ENCODE results near the gene SAP30L.
A peak's percentile ranks its signal among the peaks of the same experiment; 100 is the strongest.

SAP30L gene

DNA sequence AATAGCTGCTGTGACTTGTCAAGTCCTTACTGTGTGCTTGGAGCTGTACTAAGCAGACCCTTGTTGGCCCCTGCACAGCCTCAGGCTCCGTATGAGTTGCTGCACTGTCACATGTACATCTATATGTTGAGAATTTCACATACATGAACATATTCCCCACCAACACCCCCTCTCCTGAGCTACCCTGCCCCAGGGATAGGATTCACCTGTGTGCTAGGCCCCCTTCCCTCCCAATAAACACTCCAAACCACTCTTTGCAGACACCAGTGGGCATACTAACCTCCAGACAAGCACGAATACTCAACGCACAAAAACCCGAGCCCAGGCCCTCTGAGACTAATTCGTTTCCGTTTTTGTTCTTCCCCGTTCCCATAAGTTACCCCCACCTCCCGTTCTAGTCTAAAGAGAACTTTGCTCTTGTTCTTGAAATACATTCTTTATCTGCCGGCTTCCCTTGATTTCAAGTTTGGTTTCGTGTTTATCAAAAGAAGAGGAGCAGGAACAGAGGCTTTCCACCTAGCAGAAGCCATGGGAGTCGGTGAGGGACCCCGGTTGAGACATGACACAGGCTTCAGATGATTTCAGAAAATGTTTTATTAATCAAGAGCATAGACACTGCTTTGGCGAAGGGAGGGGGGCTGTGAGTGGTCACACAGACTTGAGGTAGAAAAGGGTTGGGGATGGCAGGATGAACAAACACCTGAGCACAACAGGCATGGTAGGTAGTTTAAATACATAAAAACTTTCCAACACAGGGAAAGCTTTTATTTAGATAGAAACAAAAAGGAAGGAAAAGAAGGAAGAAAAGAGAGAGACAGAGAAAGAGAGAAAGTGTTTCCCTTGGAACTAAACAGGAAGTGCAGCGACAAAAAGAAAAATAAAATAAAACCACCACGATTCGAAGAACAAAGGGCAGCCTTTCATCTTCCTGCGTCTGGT is 28.9 kb downstream of the SAP30L start:
- no peak for TF ChIP-seq CREB1 (IDR thresholded peaks at IDR 0.05; ENCODE audit: low read depth)
- TF ChIP-seq, protein P1, sequence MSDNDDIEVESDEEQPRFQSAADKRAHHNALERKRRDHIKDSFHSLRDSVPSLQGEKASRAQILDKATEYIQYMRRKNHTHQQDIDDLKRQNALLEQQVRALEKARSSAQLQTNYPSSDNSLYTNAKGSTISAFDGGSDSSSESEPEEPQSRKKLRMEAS (IDR thresholded peaks at IDR 0.05), result no peak
- TF ChIP-seq ZBTB7A (IDR thresholded peaks at IDR 0.05; ENCODE audit: low read depth), result no peak
- TF ChIP-seq, protein P2, sequence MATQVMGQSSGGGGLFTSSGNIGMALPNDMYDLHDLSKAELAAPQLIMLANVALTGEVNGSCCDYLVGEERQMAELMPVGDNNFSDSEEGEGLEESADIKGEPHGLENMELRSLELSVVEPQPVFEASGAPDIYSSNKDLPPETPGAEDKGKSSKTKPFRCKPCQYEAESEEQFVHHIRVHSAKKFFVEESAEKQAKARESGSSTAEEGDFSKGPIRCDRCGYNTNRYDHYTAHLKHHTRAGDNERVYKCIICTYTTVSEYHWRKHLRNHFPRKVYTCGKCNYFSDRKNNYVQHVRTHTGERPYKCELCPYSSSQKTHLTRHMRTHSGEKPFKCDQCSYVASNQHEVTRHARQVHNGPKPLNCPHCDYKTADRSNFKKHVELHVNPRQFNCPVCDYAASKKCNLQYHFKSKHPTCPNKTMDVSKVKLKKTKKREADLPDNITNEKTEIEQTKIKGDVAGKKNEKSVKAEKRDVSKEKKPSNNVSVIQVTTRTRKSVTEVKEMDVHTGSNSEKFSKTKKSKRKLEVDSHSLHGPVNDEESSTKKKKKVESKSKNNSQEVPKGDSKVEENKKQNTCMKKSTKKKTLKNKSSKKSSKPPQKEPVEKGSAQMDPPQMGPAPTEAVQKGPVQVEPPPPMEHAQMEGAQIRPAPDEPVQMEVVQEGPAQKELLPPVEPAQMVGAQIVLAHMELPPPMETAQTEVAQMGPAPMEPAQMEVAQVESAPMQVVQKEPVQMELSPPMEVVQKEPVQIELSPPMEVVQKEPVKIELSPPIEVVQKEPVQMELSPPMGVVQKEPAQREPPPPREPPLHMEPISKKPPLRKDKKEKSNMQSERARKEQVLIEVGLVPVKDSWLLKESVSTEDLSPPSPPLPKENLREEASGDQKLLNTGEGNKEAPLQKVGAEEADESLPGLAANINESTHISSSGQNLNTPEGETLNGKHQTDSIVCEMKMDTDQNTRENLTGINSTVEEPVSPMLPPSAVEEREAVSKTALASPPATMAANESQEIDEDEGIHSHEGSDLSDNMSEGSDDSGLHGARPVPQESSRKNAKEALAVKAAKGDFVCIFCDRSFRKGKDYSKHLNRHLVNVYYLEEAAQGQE (IDR thresholded peaks at IDR 0.05; ENCODE audit: low read depth), result no peak
- TF ChIP-seq EP300 (IDR thresholded peaks at IDR 0.05; ENCODE audit: borderline replicate concordance), result no peak
- no peak for TF ChIP-seq EGR1 (IDR thresholded peaks at IDR 0.05)
- TF ChIP-seq TAF1 (IDR thresholded peaks at IDR 0.05; ENCODE audit: low read depth), result no peak
- no peak for TF ChIP-seq TCF12 (IDR thresholded peaks at IDR 0.05; ENCODE audit: low read depth)
- TF ChIP-seq NFIC (IDR thresholded peaks at IDR 0.05), result no peak
- no peak for TF ChIP-seq RAD21 (IDR thresholded peaks at IDR 0.05; ENCODE audit: low read depth)
- TF ChIP-seq FOXM1 (IDR thresholded peaks at IDR 0.05; ENCODE audit: borderline replicate concordance, low read depth), result no peak
- TF ChIP-seq, protein P3, sequence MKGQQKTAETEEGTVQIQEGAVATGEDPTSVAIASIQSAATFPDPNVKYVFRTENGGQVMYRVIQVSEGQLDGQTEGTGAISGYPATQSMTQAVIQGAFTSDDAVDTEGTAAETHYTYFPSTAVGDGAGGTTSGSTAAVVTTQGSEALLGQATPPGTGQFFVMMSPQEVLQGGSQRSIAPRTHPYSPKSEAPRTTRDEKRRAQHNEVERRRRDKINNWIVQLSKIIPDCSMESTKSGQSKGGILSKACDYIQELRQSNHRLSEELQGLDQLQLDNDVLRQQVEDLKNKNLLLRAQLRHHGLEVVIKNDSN (IDR thresholded peaks at IDR 0.05), result no peak
- TF ChIP-seq TEAD4 (IDR thresholded peaks at IDR 0.05), result no peak
- no peak for TF ChIP-seq YY1 (IDR thresholded peaks at IDR 0.05; ENCODE audit: low read depth)
- TF ChIP-seq CEBPB (IDR thresholded peaks at IDR 0.05), result no peak

DNA sequence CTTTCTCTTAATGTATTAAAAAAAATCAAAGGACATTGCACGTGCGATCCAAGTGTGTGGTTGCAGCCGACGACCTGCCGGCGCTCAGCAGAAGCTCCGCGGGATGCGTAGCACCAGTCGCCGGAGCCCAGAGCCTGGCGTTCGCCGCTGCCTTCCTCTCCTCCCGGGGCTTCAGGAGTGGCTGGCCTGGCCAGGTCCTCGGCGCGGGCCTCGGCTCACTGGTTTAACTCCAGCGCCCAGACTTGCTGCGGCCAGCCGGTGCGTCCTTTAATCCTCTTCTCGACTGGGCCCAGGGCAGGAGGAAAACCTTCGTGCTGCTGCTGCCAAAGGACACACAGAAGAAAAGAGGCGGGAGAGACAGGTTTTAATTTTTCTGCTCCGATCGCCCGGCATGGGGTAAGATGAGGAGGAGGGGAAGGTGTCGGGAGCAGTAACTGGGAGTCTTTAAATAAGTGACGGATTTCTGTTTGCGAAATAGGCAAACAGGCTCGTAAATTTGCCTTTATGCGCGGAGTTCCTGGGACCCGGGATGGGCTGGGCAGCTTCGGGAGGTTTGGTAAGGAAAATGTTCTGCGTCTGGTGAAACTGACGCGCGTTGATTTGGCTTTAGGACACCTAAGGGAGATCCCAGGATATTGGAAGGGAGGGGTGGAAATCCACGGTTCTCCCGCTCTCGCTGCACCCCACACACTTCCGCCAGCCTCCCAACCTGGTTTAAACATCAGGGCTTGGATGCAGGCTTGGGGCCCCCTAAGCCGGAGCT is 30.0 kb downstream of the SAP30L start:
- TF ChIP-seq EP300 (IDR thresholded peaks at IDR 0.05; ENCODE audit: borderline replicate concordance) (no peak), ZBTB7A (IDR thresholded peaks at IDR 0.05; ENCODE audit: low read depth) (no peak), RAD21 (IDR thresholded peaks at IDR 0.05; ENCODE audit: low read depth) (no peak), TEAD4 (IDR thresholded peaks at IDR 0.05) (no peak), YY1 (IDR thresholded peaks at IDR 0.05; ENCODE audit: low read depth) (no peak), TAF1 (IDR thresholded peaks at IDR 0.05; ENCODE audit: low read depth) (no peak), FOXM1 (IDR thresholded peaks at IDR 0.05; ENCODE audit: borderline replicate concordance, low read depth) (no peak), CREB1 (IDR thresholded peaks at IDR 0.05; ENCODE audit: low read depth) (no peak), CEBPB (IDR thresholded peaks at IDR 0.05) (no peak), TCF12 (IDR thresholded peaks at IDR 0.05; ENCODE audit: low read depth) (no peak), NFIC (IDR thresholded peaks at IDR 0.05) (no peak), EGR1 (IDR thresholded peaks at IDR 0.05) (no peak)
- TF ChIP-seq, protein P2 (IDR thresholded peaks at IDR 0.05; ENCODE audit: low read depth), result no peak
- TF ChIP-seq, protein P1 (IDR thresholded peaks at IDR 0.05), result no peak
- TF ChIP-seq, protein P3 (IDR thresholded peaks at IDR 0.05), result no peak

DNA sequence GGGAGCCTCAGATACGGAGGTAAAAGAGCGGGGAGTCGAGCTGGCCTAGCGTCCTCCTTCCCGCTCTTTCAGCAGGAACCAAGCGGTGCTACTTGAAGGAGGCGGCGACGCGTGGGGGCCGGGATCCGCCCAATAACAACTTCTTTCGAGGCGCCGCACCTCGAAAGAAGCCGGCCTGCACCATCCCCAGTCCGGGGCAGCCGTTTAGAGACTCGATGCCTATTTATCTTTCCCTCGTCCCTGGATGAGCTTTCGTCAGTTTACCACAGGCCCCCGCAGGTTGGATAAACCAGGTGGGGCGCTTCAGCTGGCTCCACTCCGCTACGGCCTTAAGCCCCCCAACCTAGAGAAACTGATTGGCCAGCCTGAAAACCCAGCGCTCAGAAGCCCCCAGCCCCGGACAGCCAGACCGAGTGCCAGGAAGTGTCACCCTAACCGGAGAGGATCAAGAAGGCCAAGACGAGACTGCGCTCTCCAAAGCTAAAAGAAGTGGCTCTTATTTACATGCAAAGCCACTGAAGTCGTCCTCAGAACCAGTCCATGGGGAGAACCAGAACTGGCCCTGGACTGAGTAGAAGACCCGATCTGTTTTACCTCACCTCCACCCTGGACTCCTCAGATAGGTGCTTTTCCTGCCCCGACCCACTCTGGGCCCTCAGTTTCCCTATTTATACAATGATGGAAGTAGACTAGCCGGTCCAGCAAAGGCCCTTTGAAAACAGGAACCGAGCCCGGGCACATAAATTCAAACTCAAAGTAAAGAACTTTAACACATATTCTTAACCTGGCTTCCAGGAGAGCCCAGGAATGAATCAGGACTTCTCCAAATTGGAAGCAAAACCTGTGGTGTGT is 30.8 kb downstream of the SAP30L start:
- TF ChIP-seq TAF1 (IDR thresholded peaks at IDR 0.05; ENCODE audit: low read depth), result no peak
- no peak for TF ChIP-seq EGR1 (IDR thresholded peaks at IDR 0.05)
- TF ChIP-seq EP300 (IDR thresholded peaks at IDR 0.05; ENCODE audit: borderline replicate concordance), result no peak

DNA sequence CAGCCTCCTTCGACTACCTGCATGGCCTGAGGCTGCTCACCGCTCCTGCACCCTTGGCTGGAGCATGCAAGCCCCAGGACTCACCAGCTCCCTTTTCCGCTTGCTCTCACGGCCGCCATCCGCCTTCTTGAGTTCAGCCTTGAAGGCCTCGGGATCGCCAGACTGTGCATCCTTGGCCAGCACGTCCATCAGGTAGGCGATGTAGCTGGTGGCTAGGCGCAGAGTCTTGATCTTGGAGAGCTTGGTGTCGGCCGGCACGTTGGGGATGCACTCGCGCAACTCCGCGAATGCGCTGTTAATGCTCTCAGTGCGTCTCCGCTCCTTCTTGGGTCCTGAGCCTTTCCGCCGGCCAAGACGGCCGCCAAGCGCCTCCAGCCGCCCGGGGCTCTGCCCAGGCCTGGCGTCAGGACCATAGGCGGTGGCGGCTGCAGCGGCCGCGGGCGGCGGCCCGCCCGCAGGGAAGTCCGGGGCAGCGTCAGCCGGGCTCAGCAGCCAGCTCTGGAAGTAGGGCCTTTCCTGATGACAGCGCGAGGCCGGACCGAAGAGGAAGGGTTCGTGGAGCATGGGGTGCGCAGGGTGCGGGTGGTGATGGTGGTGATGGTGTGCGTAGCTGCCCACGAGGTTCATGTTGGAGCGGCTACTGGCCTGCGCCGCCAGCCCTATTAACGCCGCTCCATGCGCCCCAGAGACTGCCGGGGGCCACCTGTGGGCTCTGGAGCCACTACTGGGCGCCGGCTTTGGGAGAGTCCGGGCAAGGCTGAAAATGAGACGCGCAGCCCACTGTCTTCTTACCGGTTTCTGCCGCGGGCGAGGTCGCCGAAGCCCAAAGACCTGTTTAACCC is 31.8 kb downstream of the SAP30L start:
- TF ChIP-seq ZBTB7A (IDR thresholded peaks at IDR 0.05; ENCODE audit: low read depth), result 0 out of 2 replicates have a peak, but pooled peaks have one; percentile 24
- TF ChIP-seq, protein P1 (IDR thresholded peaks at IDR 0.05), result no peak

Data from Ishikawa (cell line).